Measurements from ENCODE around the gene PLEKHA6.

DNA sequence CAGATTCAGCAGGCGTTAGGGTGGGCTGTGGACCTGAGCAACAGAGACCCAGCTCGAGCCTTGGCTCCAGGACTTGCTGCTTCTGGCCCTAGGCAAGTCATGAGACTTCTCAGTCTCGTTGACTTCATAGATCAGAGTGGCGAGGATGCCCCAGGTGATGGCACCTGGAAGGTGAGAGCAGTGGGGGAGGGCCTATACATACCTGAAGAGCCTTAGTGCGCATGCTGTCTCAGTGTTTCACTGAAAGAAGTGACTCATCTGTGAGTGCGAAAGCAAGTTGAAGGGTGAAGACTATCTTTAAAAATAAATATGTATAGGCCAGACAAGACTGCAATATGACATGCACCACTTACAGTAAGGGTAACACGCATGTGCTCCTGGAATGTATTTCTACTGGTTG, 10.1 kb downstream of the PLEKHA6 start:
- TF ChIP-seq, protein P1, sequence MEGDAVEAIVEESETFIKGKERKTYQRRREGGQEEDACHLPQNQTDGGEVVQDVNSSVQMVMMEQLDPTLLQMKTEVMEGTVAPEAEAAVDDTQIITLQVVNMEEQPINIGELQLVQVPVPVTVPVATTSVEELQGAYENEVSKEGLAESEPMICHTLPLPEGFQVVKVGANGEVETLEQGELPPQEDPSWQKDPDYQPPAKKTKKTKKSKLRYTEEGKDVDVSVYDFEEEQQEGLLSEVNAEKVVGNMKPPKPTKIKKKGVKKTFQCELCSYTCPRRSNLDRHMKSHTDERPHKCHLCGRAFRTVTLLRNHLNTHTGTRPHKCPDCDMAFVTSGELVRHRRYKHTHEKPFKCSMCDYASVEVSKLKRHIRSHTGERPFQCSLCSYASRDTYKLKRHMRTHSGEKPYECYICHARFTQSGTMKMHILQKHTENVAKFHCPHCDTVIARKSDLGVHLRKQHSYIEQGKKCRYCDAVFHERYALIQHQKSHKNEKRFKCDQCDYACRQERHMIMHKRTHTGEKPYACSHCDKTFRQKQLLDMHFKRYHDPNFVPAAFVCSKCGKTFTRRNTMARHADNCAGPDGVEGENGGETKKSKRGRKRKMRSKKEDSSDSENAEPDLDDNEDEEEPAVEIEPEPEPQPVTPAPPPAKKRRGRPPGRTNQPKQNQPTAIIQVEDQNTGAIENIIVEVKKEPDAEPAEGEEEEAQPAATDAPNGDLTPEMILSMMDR (conservative IDR thresholded peaks at IDR 0.05) = no peak
- TF ChIP-seq ZFX (IDR thresholded peaks at IDR 0.05) = no peak
